ENCODE results near the gene CLDN5.
A peak's percentile ranks its signal among the peaks of the same experiment; 100 is the strongest.

CLDN5 gene

GRCh38 chr22:19504900-19505734, 19.1 kb downstream of the CLDN5 start:
- DNase-seq (ENCODE audit: low spot score): peak; percentile 14

GRCh38 chr22:19503869-19504268, 20.3 kb downstream of the CLDN5 start:
- no peak for DNase-seq (ENCODE audit: low spot score)

- DNase-seq (ENCODE audit: low spot score): no peak
Measured at GRCh38 chr22:19503367-19503766, 20.8 kb downstream of the CLDN5 start.

DNA sequence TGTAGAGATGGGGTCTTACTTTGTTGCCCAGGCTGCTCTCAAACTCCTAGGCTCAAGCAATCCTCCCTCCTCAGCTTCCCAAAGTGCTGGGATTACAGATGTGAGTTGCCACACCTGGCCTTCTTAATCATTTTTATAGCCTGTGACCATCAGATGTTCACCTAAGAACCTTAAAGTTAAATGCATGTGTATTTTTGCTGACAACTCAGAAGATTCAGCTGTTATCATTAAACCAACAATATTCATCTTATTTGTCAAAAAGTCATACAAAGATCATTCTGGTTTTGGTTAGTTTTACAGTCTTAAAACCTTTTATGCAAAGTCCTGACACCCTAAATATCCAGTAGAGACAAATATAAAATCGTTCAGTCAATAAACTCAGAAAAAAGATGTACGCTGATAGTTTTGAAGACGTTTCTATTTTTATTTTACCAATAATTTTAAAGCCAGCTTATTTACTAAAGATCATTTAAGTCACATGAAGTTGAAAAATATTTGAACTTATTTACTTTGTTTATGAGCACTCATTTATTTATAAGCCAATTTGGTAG, 22.2 kb downstream of the CLDN5 start:
- no peak for DNase-seq (ENCODE audit: low spot score)

- no peak for DNase-seq (ENCODE audit: low spot score)
Measured at GRCh38 chr22:19499880-19500242, 24.3 kb downstream of the CLDN5 start.

- no peak for DNase-seq (ENCODE audit: low spot score)
Measured at GRCh38 chr22:19499236-19499879, 24.9 kb downstream of the CLDN5 start.

DNA sequence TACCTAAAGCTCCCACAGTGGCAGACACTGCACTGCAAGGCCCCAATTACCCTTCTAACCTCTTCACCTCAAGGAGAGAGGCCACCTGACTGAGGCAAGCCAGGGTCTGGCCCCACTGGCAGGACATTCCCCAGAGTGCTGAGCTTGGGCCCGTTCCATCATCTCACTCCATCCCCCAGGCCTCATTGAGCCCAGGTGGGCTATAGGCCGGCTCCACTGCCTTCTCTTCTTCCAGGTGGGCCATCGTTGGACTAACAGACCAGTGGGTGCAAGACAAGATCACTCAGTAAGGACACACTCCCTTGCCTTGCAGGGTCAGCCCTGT, 25.4 kb downstream of the CLDN5 start:
- no peak for DNase-seq (ENCODE audit: low spot score)

- no peak for DNase-seq (ENCODE audit: low spot score)
Measured at GRCh38 chr22:19498154-19498865, 25.9 kb downstream of the CLDN5 start.

DNA sequence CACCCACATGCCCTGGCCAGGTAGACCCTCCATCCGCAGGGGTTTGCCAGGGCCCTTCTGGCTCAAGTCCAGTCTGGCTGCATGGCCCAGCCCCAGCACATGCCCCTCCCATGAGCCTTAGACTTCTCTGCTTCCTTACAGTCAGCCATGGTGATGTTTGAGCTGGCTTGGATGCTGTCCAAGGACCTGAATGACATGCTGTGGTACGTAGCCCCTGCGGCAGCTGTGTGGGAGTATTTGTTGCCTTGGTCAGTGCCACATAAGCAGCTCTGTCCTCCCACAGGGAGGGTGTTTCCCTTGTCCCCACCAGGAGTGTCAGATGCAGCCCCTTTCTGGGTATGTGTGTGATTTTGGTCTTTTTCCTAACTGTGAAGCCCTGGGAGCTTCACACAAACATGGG, 27.0 kb downstream of the CLDN5 start:
- DNase-seq (ENCODE audit: low spot score): no peak

- no peak for DNase-seq (ENCODE audit: low spot score)
Measured at GRCh38 chr22:19496324-19496630, 27.9 kb downstream of the CLDN5 start.

GRCh38 chr22:19495562-19496323, 28.5 kb downstream of the CLDN5 start:
- DNase-seq (ENCODE audit: low spot score): peak; percentile 30

DNA sequence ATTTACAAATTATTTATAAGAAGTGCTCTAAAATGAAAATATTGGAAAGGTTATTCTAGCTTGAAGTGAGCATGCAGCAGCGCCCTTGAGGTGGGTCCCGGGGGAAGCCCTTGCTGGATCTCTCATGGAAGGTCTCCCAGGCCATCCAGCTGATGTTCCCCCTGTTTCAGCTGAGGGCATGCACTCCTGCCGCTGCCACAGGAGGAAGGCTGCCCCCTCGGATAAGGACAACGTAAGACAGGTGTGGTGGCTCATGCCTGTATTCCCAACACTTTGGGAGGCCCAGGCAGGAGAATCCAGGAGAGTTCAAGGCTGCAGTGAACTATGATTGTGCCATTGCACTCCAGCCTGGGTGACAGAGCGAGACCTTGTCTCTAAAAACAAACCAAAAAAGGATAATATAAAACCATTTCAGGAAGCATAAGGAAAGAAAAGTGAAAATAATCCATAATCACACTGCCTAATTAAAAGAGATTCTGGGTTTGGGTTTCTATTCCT, 29.5 kb downstream of the CLDN5 start:
- no peak for DNase-seq (ENCODE audit: low spot score)

GRCh38 chr22:19494001-19494560, 30.1 kb downstream of the CLDN5 start:
- DNase-seq (ENCODE audit: low spot score): no peak

DNA sequence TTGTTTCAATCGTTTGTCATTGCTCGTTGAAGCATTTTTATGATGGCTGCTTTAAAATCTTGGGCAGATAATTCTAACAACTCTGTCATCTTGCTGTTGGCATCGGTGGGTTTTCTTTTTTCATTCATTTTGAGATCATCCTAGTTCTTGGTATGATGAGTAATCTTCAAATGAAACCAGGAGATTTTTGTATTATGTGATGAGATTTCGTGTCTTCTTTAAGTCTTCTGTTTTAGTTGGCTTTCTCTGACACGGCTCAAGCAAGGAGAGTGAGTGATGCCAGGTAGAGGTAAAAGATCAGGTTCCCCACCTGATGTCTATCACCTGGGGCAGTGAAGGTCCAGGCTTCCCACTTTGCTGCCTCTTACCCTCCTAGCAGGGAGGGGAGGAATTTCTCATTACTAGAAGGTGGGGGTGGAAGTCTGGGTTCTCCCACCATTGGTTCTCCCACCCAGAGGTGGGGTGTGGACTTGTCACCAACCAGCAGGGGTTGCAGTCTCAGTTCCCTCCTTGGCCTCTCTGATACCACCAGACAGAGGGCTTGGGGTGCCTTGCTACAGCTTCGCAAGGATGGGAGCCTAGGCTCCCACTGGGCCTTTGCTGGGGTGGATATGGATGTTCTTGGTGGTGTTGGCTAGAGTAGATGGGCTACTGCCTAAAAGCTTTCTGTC, 31.6 kb downstream of the CLDN5 start:
- DNase-seq (ENCODE audit: low spot score): no peak

DNA sequence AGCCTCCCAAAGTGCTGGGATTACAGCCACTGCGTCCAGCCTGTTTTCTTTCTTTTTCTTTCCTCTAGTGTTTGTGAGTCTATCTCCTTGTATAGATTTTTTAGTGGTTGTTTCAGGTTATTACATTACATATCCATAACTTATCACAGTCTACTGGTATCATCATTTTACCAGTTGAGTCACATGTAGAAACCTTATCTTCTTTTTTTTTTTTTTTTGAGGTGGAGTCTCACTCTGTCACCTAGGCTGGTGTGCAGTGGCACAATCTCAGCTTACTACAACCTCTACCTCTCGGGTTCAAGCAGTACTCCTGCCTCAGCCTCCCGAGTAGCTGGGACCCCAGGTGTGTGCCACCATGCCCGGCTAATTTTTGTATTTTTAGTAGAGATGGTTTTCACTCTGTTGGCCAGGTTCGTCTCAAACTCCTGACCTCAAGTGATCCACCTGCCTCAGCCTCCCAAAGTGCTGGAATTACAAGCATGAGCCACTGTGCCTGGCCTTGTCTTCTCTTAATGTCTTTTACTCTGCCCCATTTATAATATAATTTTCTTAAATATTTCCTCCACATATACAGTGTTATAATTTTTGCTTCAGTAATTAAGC, 33.5 kb downstream of the CLDN5 start:
- no peak for DNase-seq (ENCODE audit: low spot score)

GRCh38 chr22:19488884-19489843, 35.0 kb downstream of the CLDN5 start:
- DNase-seq (ENCODE audit: low spot score): no peak

DNA sequence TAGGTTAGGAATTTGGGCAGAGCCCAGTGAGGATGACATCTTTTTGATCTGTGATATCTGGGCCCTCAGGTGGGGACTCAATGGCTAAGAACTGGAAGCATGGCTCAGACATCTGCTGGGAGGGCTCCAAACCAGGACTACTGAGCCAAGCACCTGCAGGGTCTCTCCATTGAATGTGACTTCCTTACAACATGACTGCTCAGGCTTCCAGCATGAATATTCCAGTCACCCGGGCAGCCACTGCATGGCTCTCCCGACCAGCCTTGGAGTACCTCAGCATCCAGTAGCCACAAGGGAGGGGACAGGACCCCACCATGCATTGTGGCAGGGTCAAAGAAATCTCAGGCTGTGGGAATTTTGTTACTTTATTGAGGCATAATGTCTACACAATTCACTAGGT, 35.9 kb downstream of the CLDN5 start:
- DNase-seq (ENCODE audit: low spot score): no peak

DNA sequence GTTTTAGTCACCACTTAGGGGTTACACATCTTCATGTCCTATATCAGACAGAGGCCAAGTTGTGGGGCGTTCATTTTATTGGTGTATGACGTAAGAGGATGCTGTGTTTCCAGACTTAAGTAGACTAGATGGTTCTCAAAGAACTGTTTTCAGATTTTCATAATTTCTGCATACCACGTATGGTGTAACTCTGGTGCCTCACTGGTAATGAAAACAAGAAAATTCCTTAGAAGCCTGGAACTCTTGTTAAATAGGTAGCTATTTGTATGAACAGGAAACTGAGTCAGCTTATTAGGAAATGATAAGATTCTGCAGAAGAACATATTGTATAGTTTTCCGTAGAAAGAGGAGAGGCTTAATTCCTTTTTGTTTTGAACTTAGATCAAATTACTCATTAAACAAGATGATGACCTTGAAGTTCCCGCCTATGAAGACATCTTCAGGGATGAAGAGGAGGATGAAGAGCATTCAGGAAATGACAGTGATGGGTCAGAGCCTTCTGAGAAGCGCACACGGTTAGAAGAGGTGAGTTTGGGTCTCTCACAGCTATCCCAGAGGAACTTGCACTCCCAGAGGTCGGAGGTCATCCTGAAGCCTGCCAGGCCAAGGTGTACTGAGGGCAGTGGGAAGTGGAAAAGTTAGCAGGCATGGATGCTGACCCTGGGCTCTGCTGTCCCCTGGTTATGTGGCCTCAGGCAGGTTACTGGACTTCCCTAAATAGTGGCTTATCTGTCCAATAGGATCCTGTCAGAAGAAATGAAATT, 40.5 kb downstream of the CLDN5 start:
- DNase-seq (ENCODE audit: low spot score): no peak

- DNase-seq (ENCODE audit: low spot score): no peak
Measured at GRCh38 chr22:19482297-19482696, 41.9 kb downstream of the CLDN5 start.
